ENCODE results near the gene PSMD14.
"Not testable (repeated sequence)": the region's sequence is repeated elsewhere in the genome, so short reads cannot be mapped to it uniquely, and the experiment has no call there.

The PSMD14 gene

DNA sequence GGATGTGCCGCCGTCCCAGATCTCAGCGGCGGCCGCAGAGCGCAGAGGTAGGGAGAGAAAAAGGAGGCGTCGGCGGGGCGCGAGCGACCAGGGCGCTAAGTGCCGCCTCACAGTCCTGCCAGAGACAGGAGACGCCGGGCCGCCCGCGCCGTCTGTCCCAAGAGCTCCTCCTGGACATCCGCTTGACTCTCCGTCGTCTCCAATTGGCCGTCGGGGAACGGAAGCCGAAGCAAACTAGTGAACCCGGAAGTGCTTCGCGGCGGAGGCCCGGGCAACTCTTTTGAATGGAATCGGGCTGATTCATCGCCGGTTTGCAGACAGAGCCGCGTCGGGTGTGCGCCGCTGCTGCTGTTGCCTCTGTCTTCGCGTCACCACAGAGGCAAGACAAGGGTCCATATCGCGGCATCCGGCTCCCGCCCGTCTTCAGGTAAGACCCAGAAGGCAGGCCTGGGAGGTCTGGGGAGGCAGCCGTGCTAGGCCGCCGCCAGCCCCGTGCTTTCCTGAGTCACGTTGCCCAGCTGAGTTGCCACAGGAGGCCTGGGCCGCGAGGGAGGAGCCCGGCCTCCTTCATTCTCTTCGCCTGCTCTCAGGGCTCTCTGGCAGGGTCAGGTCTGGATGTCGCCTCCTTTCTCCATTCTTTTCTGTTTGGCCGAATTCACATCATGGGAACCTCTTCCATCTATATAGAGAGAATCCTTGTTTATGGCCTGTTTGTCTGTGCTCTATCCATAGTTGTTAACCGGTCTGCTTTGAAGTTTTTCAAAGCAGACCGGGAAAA lies at the start of gene PSMD14:
PSMD14 (plus strand) TSS at position 248 of the 778 bp plus-strand sequence. CDS start 10,401 bp downstream, outside the sequence.
- DNase-seq (ENCODE audit: low spot score) = peak; percentile 93

DNA sequence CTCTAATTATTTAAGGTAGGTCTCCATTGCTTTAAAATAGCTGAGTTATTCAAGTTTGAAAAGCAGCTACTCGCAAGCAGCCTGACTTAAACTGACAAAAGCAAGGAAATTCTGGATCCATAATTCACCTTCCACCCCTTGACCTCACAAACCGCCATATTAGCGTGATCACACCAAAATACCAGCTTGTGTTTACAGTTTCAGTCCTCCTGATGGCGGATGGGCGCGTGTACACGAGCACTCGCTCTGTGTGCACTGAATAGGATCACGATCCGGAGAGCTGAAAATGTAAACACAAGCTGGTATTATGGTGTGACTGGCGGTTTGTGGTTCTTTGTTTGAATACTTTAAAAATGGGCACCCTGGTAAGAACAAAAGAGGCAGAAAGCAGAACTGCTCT lies 42.4 kb upstream of the PSMD14 start:
- DNase-seq (ENCODE audit: low spot score) = no peak

DNA sequence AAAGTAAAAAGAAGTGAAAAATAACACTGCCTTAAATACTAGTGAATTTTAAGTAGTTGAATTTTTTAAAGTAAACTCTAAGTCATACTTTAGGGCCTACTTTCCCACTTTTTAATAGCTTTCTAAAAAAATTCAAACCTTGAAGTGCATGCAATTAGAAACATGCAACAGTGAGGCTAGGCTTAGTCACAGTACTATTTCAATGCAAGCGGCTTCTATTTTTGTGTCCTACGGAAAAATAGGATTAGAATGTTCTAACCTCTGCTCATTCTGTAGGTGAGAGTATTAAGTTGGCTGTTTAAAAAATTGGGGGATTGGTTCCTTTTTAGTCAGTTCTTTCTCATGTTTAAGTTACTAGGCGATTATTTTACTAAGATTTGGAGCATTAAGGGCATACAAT lies 39.1 kb upstream of the PSMD14 start:
- no peak for DNase-seq (ENCODE audit: low spot score)

DNA sequence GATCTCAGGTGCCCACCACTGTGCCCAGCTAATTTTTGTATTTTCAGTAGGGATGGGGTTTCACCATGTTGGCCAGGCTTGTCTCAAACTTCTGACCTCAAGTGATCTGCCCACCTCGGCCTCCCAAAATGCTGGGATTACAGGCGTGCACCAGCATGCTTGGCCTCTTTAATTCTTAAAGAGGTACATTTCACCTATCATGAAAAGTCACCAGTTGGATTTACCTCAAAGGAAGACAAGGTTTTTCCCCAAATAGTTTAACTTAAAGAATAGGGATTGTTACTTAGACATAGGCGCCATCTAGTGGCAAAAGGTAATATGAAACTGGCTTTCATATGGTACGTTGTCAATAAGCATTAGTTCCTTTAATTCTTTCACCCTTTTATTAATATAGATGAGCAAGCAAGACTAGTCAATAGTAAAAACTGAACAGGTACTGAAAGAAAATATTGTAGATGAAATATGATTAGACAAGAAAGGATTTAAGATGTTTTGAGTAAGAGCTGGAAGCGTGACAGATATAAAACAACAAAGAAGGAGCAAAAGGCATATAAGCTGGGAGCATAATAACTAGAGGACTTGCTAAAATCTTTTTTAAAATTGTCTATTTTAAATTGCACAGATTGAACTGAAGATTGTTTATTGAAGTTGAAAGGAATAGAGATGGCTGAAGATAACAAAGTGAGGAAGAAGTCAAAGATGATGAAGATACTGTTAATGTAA lies 35.0 kb upstream of the PSMD14 start:
- DNase-seq (ENCODE audit: low spot score) = no peak

DNA sequence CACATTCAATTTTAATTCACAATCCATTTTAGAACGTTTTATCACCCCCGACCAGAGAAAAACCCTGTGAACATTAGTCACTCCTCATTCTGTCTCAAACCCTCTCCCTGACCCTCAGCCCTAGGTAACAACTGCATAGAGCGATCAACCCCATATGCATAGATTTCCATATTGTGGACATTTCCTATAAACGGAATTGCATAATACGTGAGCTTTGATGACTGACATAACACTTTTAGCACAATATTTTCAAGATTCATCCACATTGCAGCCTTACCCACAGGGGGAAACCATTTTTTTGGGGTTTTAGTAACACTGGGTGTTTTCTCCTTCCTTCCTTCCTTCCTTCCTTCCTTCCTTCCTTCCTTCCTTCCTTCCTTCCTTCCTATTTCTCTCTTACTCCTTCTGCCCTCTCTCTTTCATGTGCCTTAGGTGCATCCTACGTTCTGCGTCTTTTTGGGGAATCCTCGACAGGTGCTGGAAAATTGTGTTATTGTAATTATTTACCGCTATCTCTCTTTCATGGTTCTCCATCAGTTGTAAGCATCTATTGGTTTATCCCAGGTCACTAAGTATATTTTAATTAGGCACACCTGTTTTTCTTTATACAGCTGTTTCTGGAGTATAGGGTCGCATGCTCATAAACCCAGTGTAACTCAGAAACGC lies 29.5 kb upstream of the PSMD14 start:
- DNase-seq (ENCODE audit: low spot score) = not testable (repeated sequence)

DNA sequence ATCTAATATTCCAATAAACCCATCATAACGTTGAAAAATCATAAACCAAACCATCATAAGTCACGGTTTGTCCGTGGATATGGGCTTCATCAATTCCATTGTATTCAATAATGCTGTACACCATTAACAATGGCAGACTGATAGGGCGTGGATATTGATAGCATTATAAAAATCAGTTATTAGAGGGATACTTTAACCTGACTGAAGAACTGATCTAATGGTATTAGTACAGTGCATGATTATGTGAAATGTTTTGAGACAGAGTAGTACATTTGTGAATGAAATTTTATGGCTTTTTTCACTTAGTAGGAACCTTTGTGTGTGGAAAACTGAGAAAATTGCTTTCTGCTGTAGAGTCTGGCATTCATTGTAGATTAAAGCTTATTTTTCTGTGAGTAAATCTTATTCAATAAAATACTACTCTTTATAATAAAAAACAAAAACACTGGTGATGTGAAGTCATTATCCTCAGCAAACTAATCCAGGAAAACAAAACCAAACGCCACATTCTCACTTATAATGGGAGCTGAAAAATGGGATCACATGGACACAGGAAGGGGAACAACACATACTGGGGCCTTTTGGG lies 28.9 kb upstream of the PSMD14 start:
- DNase-seq (ENCODE audit: low spot score) = not testable (repeated sequence)

DNA sequence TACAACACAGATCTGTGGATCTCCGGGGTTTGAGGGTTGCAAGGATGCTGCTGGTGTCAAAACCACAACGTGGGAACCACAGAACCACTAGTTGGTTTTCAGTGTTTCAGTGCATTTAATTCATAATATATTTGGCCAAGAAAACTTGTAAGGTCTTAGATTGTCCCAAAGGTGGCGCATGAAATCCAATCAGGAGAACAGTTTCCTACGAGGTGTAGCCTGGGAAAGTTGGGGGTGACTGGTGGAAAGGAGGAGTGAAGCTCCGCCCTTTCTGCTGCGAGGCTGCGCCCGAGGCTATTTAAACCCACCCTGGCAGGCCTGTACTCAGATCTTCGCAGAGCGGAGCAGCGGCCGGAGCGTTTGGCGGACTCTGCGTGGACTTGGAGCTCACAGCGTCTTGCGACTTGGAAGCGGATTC lies 27.3 kb upstream of the PSMD14 start:
- peak; percentile 58 for DNase-seq (ENCODE audit: low spot score)

DNA sequence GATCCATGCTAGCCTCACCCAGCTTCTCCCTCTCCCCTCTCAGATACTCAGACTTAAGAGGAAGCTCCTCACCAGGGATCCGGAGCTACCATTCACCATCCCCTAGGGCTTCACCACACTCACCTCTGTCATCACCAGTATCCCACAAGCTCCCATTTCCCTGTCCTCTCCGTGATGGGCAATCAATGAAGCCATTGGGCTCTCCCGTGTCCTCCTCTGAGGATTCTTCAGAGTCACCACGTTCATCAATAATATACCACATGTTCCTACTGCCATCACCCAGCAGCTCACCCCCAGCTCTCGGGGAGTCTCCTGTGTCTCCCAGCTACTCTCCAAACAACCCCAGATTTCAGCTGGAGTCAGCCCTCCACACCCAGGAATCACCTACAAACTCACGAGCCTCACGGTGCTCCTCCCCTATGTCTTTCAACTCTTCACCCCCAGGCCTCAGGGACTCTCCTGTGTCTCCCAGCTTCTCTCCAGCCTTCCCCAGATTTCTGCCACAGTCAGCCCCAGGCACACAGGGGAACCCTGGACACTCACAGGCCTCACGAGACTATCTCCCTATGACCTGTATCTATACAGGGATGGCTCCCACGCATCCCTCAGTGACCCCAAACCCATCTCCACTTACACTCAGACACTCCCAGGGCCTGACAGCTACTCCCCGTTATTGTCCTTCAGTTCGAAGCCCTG lies 26.5 kb upstream of the PSMD14 start:
- DNase-seq (ENCODE audit: low spot score) = not testable (repeated sequence)

DNA sequence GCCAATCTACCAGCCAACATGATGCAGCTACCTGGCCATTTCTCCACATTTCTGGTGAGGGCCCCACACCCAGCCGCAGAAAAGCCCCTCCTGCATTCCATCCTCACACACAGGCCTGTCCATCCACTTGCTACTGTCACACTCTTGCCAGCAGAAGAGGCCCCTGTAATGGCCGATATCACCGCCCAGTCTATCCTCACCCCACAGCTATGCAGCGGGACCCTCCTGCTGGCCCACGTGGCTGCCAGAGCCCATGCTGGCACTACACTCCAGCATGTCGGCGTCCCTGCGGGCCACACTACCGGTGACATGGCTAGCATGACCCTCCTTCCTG lies 25.9 kb upstream of the PSMD14 start:
- DNase-seq (ENCODE audit: low spot score) = not testable (repeated sequence)

DNA sequence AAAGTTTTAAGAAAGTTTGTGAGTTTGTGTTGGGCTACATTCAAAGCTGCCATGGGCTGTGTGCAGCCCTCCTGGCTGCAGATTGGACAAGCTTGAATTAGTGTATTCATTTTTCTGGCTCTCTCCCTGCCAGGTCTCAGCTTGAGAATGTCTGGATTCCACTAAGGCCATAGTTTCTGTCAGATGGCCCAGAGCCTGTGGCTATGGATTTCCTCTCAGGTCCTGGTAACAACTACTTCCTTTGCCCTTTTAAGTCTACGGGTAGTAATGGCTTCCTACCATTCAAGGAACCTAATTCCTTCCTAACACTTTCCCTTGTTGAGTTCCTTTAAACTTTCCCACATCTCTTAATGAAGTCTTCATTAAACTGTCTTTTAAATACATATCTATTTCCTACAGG lies 24.3 kb upstream of the PSMD14 start:
- DNase-seq (ENCODE audit: low spot score) = no peak

DNA sequence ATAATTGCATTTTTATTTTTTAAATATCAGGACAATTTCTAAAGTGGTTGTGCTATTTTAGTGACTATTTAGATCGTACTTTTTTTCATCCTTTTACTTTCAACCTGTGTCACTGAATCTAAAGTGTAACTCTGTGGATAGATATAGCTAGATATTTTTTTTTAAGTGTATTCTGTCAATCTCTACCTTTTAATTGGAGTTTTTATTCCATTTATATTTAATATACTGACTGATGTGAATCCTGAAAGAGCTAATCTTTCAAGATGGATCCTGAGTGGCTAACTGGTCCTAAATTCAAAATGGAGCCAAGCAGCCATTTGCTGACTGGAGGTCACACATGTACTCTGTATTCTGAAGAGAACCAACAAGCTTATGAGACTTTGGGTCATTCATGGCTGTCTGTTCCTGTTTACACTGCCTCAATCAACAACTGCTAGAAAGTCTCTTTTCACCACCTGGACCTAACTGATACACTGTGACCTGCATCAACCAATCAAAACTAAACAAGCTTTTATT lies 4.6 kb upstream of the PSMD14 start:
- no peak for DNase-seq (ENCODE audit: low spot score)

DNA sequence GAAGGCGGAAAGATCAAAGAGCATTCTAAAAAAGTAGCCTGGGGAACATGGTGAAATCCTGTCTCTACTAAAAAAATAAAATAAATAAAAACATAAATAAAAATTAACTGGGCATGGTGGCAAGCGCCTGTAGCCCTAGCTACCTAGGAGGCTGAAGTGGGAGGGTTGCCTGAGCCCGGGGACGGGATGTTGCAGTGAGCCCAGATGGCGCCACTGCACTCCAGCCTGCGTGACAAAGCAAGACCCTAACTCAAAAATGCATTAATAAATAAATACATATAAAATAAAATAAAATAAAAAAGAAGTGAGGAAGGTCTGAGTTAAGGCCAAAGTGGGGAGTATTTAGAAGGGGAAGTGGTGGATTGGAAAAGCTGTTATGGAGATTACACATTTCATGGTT lies 1.3 kb upstream of the PSMD14 start:
- DNase-seq (ENCODE audit: low spot score) = no peak

DNA sequence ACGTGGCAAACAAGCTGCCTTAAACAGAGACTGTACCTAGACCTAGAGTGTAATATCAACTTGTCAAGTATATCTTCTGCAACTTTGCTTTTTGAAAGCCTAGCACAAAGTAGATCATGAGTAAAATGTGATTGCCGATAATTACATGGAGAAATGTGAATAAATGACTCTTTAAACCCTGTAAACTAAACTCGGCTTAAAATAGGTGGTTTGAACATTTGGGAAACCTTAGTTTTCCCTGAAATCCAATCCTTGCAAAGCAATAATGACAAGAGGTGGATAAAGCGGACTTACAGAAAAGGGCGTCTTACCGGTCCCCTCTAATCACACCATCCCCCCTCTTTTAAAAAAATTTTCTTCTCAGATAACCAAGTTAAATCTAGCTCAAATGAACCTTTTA lies 549 bp upstream of the PSMD14 start:
- no peak for DNase-seq (ENCODE audit: low spot score)

DNA sequence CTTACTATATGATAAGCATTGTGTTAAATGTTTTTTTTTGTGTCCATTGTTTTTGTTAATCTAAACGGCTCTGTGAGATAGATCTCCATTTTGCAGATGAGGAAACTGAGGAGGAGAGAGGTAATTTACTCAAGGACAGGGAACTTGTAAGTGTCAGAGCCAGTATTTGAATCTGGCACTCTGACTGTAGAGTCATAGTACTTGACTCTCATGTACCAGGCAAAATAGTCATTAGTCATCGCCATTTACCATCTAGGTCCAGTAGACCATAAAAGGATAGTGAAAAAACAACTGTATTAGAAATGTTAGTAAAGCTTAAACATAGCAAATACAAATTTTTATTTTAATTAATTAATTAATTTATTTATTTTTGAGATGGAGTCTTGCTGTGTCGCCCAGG lies 4.8 kb downstream of the PSMD14 start:
- no peak for DNase-seq (ENCODE audit: low spot score)

DNA sequence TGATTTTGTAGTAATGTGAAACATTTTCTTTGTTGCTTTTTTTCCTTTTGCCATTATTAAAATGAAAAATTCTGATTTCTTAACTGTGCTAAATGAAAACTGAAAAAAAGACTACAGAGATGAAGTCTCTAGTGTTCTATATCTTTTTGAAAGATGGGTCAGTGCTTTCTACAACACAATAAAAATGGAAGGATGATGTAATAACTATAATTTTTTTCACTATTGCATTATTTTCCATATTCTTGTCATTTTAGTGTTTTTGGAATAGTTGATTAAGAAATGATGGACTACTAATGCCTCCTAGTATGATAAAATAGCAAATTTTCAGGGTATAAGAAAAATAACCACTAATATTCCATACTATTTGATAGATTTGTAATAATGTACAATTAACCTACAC lies 7.2 kb downstream of the PSMD14 start:
- no peak for DNase-seq (ENCODE audit: low spot score)

DNA sequence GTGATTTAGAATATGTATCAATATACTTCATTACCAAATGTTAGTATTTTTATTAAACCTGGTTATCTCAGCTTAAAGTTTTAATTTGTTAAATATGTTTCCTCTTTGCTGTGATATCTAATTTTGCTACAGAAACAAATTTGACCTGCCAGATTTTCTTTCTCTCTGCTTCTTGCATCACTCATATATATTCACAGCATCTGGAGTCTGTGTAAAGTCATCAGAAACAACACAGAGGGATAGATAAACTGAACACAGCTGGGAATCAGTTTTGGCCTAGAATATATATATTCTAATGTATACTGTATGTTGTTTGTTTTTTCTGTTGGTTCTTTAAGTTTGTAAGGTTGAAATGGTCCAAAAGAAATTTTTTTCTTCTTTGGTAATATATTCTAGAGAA lies 8.5 kb downstream of the PSMD14 start:
- DNase-seq (ENCODE audit: low spot score) = no peak

DNA sequence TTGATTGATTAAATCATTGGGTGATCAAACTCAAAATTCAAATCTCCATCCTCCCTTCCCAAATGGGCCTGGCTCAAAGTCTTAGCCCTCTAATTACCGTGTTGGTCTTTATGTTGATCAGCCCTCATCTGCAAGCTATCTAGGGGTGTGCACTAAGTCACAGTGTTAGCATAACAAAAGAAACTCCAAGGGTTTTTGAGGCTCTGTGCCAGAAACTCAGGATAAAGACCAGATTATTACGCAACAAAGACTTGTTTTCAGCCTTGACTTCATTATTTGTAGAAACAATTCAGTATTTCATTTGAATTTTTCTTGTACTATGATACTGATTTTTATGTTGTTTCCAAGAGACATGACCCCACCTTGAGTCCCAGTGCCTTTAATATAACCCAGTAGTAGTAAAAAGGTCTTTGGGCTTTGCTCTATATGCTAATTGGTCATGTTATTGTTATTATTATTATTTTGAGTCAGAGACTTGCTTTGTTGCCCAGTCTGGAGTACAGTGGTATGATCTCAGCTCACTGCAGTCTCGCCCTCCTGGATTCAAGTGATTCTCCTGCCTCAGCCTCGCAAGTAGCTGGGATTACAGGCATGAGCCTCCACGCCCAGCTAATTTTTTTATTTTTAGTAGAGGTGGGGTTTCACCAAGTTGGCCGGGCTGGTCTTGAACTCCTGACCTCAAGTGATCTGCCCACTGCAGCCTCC lies 13.9 kb downstream of the PSMD14 start:
- no peak for DNase-seq (ENCODE audit: low spot score)

DNA sequence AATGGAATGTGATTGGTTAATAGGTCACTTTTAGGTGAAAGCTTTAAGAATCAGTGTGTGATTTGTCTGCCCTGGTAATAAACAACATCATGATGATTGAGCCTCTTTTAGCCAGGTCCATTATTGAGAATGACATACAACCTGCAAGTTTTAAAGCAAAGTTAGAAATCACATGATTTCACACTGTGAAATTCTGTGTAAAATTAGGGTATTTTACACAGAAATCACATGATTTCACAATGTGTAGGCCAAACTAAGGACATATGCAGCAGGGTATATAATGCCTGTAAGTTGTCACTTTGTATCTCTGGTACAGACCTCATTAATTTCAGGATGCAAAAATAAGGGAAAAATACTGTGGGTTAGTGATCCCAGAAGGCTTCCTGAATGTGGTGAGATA lies 16.7 kb downstream of the PSMD14 start:
- no peak for DNase-seq (ENCODE audit: low spot score)

DNA sequence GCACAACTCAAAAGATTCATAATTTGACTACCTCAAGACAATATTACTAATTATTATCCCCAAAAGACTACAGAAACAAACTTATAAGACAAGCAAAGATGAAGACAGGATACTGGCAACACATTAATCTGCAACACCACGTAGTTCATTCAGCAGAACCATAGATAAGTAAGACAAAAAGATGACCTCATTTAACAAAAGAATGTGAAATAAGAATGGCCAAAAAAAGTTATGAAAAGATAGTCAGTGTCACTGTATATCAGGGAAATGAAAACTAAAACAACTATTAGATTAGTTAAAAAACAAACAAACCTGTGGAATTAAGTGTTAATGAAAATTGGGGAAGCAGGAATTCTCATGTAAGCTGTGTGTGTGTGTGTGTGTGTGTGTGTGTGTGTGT lies 19.4 kb downstream of the PSMD14 start:
- no peak for DNase-seq (ENCODE audit: low spot score)

DNA sequence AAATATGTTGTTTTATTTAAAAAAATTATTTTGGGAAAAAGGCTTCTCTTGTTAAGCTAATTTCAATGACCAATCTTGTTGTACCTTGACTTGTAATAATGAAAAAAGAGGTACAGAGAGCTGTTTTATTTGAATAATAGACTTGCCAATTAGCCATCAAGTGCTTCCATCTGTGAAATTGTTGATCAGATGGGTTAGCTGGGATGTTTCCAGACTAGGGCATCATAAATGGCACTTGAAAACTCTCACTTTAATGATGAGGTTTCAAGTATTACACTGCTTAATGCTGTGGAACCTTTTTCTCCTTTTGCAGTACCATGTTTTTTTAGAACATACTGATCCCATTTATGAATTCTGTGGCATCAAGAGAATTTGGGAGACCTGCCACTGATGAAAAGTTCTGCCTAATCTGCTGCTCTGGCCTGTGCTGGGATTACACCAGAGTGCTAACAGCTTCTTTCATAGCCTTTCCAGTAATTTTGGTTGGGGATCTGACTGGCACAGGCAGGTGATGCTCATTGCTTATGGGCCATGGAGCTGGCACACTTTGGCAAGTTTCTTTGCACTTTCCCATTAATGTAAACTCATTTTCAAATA lies 24.2 kb downstream of the PSMD14 start:
- DNase-seq (ENCODE audit: low spot score) = no peak

DNA sequence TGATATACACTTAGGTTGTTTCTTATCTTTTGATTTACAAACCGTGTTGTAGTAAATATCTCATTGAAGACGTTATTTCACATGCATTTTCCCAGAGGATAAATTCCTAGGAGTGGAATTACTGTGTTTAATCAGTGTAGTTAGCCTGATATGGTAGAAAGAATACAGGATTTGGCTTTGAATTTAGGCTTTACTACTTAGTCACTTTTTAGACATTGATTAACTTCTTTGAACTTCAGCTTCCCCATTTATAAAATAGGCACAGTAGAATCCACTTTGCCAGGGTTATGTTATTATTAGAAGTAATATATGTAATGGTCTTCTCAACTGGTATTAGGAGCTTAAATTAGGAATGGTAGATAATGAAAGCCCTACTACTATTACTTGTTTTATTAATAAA lies 27.4 kb downstream of the PSMD14 start:
- DNase-seq (ENCODE audit: low spot score) = no peak
